GM19438 (cell line): ENCODE measurements around the gene UGT2B10.

Experiments used
- ATAC-seq: cut with Tn5 transposase; IDR thresholded peaks from one replicate; pipeline ENCODE4 v1.9.1; 2021; ENCODE audit warnings: low read depth; ENCODE audit not compliant: unreplicated experiment

The UGT2B10 gene

GRCh38 chr4:68869274-68869773 is 53.5 kb downstream of the UGT2B10 start:
- no peak for ATAC-seq

GRCh38 chr4:68871809-68872642 is 56.2 kb downstream of the UGT2B10 start:
- ATAC-seq = no peak

- no peak for ATAC-seq
These were observed 57.1 kb downstream of the UGT2B10 start for GRCh38 chr4:68872643-68873502.

- ATAC-seq = no peak
These were observed 58.7 kb downstream of the UGT2B10 start for GRCh38 chr4:68874507-68874906.

- ATAC-seq = no peak
These were observed 61.8 kb downstream of the UGT2B10 start for GRCh38 chr4:68877555-68877954.

- ATAC-seq = no peak
These were observed 62.3 kb downstream of the UGT2B10 start for GRCh38 chr4:68878048-68878447.
